CD4-positive, alpha-beta T cell treated with Interleukin-6 for 4 hours (primary cell): ENCODE data around the gene ADNP.
"Not testable (repeated sequence)": the region's sequence is repeated elsewhere in the genome, so short reads cannot be mapped to it uniquely, and the experiment has no call there.

Experiments
- DNase-seq: peaks from one replicate; pipeline ENCODE4 v3.0.0-alpha.2; 2020; ENCODE audit warnings: mixed read lengths

ADNP gene

DNA sequence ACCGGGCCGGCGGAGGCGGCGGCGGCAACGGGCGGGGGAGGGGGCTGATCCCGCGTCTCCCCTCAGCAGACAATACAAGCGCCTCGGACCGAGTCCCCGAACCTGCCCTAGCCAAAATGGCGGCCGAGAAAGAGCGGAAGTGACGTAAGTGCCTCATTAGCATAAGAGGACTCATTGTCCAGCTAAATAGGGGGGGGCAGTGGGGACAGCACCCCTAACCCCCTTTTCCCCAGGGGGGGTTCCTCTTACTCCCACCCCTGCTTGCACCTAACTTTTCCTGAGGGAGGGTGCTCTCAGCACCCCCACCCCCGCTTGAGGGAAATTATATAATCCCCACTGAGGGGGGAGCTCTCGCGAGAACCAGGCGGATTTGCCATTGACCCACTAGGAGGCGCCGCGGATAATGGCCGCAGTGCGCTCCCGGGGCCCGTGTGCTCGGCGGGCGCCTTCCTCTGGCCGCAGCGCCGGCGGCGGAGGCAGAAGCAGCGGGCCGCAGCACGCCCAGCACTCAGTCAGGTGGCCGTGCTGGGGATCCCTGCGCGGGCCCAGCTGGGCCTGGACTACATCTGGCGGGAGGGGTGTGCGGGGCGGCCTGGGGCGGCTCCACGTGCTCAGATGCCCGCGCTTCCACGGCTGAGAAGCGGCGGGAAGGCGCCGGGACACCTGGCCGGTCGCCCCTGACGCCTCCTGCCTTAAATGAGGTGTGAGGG, at the start of gene ADNP:
ADNP (minus strand) TSS at position 132 of the 710 bp plus-strand sequence. CDS start 27,441 bp downstream, outside the sequence.
- DNase-seq: peak; percentile 90

DNA sequence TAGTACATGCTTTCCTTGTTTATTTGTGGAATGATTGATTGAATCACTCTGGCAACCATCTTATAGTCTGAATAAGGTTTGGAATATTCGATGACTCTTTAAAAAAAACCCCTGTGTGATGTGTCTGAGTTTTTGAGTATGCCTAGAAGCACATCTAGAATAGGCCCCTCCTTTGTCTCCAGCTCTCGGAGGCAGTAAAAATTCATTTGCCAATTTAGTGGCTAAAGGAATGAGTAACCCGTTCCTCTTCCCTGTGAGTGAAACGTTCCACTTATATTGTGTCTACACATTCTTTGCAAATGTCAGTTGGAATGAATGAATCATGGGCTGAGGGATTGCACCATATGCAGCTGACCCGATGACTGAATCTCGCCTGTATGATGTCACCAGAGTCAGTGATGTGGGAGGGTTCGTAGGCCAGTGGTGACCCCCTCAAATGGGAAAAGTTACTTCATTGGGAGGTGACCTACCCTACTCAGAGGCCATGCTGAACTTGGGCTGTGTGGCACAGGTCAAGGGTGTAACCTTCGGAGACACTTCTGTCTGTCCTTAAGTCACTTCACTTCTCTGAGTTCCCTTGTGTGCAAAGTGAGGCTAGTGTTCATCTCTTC, 48.9 kb upstream of the ADNP start:
- no peak for DNase-seq

GRCh38 chr20:50978533-50978932, 47.3 kb upstream of the ADNP start:
- not testable (repeated sequence) for DNase-seq

DNA sequence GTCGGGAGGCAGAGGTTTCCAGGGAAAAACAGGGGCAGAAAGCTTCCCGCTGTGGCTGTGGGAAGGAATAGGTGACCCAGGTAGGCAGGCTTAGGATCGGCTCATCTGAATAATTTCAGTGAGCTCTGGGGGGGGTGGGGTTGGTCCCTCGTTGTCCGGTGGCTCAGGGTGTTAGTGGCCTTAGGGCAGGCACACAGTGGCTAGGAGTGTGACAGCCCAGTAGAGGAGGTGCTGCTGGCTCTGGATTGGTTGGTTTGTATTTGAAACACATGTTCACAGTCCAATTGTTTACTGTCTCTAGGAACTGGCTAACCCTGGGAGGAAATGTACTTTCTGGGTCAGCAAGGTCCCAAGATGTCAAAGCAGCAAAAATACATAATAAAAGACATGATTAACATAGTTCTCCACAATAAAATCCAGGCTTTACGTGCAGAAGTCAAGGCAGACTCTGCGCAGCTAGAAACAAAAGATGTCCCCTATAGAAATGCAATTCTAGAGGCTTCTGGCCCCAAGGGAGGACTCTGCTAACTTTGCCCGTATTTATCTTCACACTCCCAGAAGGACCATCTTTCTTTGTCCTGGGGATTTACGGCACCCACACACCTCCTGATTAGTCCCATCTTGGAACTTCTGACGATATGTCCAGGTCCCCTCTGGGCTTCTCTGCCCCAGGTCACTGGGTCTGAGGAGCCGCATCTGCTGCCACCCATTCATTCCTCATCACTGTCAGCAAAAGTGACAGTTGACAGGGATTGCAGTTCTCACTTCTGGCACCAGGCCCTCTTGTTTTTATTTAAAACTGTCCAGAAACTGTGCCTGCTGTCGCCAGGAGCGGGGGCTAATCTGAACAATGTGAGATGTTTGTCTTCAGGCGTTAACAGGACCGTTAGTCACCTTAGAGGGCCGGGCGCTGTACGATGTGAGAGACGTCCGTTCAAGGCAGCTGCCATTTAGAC, 46.1 kb upstream of the ADNP start:
- DNase-seq: no peak

DNA sequence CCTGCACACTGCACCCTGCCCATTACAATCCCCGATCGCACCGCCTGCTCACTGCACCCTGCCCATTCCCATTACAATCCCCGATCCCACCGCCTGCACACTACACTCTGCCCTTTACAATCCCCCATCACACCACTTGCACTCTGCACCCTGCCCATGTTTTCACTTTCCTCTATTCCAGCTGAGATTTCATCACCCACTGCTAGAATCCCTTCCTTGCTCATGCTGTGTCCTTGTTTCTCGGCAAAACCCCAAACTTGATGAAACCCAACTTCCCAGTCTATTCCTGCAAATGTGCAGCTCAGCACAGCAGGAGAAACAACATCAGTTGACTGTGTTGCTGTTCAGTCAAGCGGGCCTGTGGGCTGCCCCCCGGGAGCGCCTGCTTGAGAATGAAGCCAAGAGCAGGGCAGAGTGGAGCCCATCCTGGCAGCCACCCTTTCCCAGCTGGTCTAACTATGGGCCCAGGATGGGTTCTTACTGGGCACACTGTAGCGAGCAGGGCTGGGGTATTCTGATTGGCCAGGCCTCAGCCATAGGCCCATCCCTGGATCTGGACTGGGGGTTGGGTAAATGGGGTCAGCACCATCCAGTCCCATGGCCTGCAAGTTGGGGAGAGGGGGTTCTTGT, 44.6 kb upstream of the ADNP start:
- DNase-seq: no peak

GRCh38 chr20:50969912-50970311, 38.7 kb upstream of the ADNP start:
- DNase-seq: no peak

DNA sequence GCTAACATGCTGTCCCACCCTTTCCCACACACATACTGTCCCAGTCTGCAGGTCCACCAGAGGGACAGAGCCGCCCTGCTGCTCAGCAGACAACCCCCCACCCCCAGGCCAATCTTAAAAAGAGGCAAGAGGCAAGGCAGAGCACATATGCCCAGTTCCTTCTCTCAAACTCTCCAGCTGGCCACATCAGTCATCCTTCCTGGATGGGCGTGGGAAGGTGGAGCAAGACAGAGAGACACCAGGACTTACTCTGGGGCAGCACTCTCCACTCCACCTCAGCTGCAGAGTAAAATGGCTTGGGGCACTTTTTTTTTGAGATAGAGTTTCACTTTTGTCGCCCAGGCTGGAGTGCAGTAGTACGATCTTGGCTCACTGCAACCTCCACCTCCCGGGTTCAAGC, 38.2 kb upstream of the ADNP start:
- no peak for DNase-seq

DNA sequence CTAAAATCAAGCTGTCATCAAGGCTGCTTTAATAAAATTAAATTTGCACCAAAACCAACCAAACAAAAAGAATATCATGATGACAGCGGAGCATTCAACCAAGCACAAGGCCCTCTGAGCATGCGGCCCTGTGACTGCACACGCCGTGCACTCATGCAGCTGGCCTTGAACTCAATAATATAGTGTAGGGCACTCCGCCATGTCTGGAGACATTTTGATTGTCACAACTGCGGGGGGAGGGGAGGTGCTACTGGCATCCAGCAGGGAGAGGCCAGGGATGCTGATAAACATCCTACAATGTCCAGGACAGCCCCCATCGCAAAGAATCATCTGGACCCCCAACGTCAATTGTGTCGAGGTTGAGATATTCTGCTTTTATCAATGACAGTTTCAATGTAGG, 37.1 kb upstream of the ADNP start:
- DNase-seq: no peak

GRCh38 chr20:50967586-50967985, 36.3 kb upstream of the ADNP start:
- no peak for DNase-seq

- DNase-seq: no peak
Observed at GRCh38 chr20:50959543-50960126, 28.4 kb upstream of the ADNP start.

- peak; percentile 85 for DNase-seq
Observed at GRCh38 chr20:50958615-50959542, 27.6 kb upstream of the ADNP start, which contains the start of gene MOCS3. Gene MOCS3, plus strand, starts transcription at chr20:50958818. Its CDS starts 25 bp downstream, at chr20:50958843.

DNA sequence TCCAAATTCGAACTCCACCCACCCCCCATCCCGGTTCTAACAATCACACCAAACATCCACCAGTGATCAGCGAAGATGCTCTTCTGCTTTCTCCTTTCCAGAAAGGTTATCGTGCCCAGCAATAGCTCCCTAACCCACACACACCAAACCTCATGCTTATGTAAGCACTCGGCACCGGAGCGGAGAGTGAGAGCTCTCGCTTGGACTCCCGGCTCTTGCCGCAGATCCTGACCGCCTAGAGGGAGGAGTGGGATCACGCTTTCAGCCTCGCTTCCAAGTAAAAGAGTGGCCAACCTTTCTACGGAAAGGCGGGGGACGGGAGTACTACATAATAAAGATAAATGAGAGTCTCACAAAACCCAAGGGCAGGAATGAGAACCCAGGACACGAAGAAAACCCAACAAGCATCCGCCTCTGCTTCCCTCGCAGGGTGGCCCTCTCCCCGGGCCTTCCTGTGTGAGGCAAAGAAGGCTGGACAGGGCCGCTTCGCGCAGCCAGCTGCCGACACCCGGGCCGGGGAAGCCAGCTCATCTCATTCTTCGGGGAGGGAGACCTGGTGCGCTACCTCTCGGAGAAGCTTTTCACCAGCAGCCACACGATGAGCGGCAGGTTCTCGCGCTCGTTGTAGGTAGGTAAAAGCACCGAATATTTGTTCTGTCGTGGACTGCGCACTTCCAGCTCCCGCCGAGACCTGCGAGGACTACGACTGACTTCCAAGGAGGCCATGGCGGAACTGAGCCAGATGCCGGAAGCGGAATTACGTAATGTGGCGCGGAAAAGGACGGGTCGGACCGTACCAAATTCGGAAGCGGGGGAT, 26.8 kb upstream of the ADNP start, which contains the start of gene DPM1:
DPM1 (minus strand) TSS at position 735 of the 817 bp plus-strand sequence; CDS start at position 726, 9 bp downstream.
- peak; percentile 88 for DNase-seq

DNA sequence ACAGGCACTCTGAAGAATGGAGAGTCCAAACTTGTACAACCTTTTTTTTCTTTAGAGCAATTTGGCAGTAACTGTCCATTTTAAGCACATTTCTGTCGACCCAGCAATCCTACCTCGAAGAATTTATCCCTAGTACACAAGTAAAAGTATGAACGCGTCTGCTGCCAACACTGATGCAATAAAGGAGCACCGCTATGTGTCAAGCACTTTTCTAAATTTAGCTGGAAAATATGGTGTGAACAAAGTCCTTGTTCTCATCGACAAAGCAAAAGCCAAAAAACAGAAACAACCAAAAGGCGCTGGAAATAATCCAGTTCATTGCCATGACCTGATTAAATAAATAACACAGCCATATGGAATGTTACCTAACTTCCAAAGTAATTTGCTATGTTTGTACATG, 26.0 kb upstream of the ADNP start:
- DNase-seq: no peak

DNA sequence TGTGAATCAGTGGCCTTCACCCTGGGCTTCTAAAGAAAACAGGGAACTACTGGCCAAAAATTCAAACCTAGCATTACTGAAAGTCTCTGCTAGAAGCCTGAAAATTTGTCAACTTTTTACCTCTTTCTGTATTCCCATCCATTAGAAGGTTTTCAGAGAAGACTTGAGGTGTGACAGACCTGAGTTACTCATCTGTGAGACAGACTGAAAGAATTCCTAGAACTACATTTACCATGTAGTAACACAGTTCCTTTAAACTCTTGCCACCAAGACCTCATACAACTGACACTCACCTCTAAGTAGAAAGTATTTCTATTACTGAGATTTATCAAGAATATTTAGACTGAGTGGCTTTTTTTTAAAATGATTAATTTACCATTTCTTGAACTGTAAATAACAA, 22.6 kb upstream of the ADNP start:
- no peak for DNase-seq

DNA sequence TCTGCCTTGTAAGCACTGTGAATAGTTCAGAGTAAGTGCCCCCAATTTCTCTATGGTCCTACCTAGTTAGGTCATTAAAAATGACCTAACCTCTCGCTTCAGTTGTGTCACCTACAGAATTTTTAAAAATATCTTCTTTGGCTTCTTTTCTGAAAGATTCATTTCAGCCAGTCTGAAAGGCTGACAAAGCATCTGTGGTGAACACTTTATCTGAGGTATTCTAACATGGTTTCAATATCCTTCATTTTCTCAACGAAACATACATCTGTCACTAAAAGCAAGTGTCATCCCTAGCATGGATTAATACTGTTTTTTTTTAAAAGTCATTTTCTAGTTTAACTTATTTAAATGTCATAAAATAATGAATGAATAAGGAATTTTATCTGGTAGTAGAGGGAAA, 22.0 kb upstream of the ADNP start:
- DNase-seq: no peak

DNA sequence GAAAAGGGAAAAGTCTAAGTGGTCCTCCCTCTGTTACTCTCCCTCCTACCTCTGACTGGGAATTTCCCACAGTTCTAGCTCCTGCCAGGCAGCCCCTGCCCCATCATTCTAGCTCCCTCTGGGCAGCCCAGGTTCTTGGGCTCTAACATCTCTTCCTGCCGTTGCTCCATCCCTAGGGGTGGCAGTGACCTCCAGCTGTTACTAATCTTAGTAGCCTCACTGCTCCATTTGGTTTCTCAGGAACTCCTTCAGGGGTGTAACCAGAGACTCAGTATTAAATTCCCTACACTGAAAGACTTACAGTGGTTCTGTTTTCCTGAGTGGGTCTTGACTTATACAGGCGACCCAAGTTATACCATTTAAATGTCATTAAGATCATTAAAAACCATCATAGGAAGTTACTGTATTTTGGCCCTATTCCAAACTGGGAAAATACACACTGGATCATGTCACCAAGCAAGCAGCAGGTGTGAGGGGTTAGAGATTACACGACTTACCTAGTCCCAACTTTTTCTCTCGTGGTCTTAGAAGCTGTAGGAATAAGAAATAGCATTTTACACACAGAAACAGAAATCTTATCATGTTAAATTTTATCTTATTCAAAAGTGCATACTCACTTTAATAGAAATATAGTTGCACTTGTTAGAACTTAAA, 17.0 kb upstream of the ADNP start:
- DNase-seq: no peak

- DNase-seq: no peak
Observed at GRCh38 chr20:50943069-50943468, 11.8 kb upstream of the ADNP start.

- DNase-seq: no peak
Observed at GRCh38 chr20:50933589-50933988, 2.4 kb upstream of the ADNP start.

GRCh38 chr20:50932691-50933280, 1.5 kb upstream of the ADNP start:
- DNase-seq: no peak
